Activated CD8-positive, alpha-beta T cell treated with anti-CD3 and anti-CD28 coated beads for 36 hours (primary cell): ENCODE measurements around the gene ELP4. TPM values are rescaled to one million over a fixed set of nuclear protein-coding genes. Genes with fewer than 3 reads are reported as not detected.

ENCODE experiments used
- ATAC-seq: fragments of 200-7000 bp; cut with Tn5 transposase; one replicate; pipeline ENCODE4 v1.10.0; 2021; ENCODE audit warnings: mild to moderate bottlenecking, moderate library complexity
- CTCF ChIA-PET: fragments of 350-600 bp; sonication (Branson Sonifier 250); formaldehyde crosslinking; loops from one replicate; lab custom pipeline; 2021; ENCODE audit warnings: antibody characterized with exemption; lab: Charles Lee
- POLR2A ChIA-PET: fragments of 350-600 bp; sonication (Branson Sonifier 250); formaldehyde crosslinking; loops from one replicate; lab custom pipeline; 2021; ENCODE audit warnings: antibody characterized with exemption; lab: Charles Lee
- DNase-seq: peaks from one replicate; pipeline ENCODE4 v3.0.0-alpha.2; 2020
- H3K27ac Mint-ChIP-seq: one replicate; pipeline ENCODE4 v1.8.0; 2021; ENCODE audit warnings: mild to moderate bottlenecking, mixed read lengths
- H3K27me3 Mint-ChIP-seq: one replicate; pipeline ENCODE4 v1.8.0; 2021; ENCODE audit warnings: mixed read lengths
- H3K36me3 Mint-ChIP-seq: one replicate; pipeline ENCODE4 v1.8.0; 2021; ENCODE audit warnings: low read depth, mixed read lengths
- H3K4me1 Mint-ChIP-seq: one replicate; pipeline ENCODE4 v1.8.0; 2021; ENCODE audit warnings: low read depth, mixed read lengths
- H3K4me3 Mint-ChIP-seq: one replicate; pipeline ENCODE4 v1.8.0; 2021; ENCODE audit warnings: mild to moderate bottlenecking, moderate library complexity, mixed read lengths
- H3K9me3 Mint-ChIP-seq: one replicate; pipeline ENCODE4 v1.8.0; 2021; ENCODE audit warnings: mixed read lengths
- intact Hi-C: fragments of 100-400 bp; cut with micrococcal nuclease; formaldehyde crosslinking; loops from one replicate; pipeline ENCODE4 v1.10.0; 2022
- total RNA-seq, 2 experiments: library from RNA; stranded (reverse); gene quantifications; one replicate each; pipeline ENCODE4 v1.2.3, GENCODE V29; 2021
- TF ChIP-seq, protein P1 (sequence below): fragments of 200-600 bp; IDR thresholded peaks from one replicate; pipeline ENCODE4 v1.8.0; 2022; ENCODE audit warnings: antibody characterized with exemption, mild to moderate bottlenecking

The ELP4 gene
- total RNA-seq, 2 experiments from 2014 or later: 21.1 to 21.6 TPM

DNA sequence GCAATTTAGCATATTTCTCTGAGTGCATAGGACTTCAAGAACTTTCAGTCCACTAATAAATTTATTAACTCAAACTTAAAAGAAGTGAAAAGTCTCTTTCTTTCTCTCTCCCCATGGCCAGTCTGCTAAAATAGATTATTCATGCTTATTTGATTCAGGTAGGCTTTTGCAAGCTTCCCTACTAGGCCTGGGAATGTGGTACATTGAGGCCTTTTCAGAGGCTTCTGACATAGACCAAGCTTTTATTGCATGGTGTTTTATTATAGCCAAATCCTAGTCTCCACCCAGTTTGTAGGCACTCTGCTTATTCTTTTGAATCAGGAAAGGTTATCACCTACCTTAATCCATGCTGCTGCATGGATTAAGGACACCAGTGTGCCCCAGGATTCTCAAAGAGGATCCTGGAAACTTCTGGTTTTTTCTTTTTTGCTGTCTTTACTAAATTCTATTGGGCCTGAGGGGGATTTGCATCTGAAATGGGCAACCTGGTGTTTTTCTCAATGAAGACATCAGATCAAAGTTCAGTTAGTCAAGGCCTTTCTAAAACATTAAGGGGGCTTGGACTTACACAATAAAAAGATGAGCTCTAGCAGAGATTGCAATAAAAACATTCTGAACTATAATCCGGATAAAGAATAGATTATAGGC lies 92.2 kb downstream of the ELP4 start:
- no peak for ATAC-seq

GRCh38 chr11:31606893-31607292 lies 97.3 kb downstream of the ELP4 start:
- no peaks in the 10 kb centered on the region for H3K27me3 Mint-ChIP-seq
- H3K4me3 Mint-ChIP-seq: no peak overlapping the region
- intact Hi-C loops: no loop called here
- ChIA-PET POLR2A (no interaction called here), CTCF (no interaction called here)
- TF ChIP-seq, protein P1, sequence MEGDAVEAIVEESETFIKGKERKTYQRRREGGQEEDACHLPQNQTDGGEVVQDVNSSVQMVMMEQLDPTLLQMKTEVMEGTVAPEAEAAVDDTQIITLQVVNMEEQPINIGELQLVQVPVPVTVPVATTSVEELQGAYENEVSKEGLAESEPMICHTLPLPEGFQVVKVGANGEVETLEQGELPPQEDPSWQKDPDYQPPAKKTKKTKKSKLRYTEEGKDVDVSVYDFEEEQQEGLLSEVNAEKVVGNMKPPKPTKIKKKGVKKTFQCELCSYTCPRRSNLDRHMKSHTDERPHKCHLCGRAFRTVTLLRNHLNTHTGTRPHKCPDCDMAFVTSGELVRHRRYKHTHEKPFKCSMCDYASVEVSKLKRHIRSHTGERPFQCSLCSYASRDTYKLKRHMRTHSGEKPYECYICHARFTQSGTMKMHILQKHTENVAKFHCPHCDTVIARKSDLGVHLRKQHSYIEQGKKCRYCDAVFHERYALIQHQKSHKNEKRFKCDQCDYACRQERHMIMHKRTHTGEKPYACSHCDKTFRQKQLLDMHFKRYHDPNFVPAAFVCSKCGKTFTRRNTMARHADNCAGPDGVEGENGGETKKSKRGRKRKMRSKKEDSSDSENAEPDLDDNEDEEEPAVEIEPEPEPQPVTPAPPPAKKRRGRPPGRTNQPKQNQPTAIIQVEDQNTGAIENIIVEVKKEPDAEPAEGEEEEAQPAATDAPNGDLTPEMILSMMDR: no peak
- DNase-seq (no peak), ATAC-seq (no peak)
- H3K27ac Mint-ChIP-seq: no peak overlapping the region
- H3K4me1 Mint-ChIP-seq: peaks cover 2% of the 10 kb centered on the region
- peaks cover 12% of the 10 kb centered on the region for H3K36me3 Mint-ChIP-seq
- no peaks in the 10 kb centered on the region for H3K9me3 Mint-ChIP-seq

More for the DNA sequence above, 92.2 kb downstream of the ELP4 start:
- TF ChIP-seq, protein P1: no peak
- ChIA-PET POLR2A (no interaction called here), CTCF (no interaction called here)
- H3K36me3 Mint-ChIP-seq: peaks cover 10% of the 10 kb centered on the region
- no peak overlapping the region for H3K4me3 Mint-ChIP-seq
- H3K27ac Mint-ChIP-seq: no peak overlapping the region
- no peaks in the 10 kb centered on the region for H3K27me3 Mint-ChIP-seq
- no peaks in the 10 kb centered on the region for H3K9me3 Mint-ChIP-seq
- intact Hi-C loops: no loop called here
- DNase-seq: no peak
- no peaks in the 10 kb centered on the region for H3K4me1 Mint-ChIP-seq

GRCh38 chr11:31607914-31608313 lies 98.3 kb downstream of the ELP4 start:
- ATAC-seq: no peak
- POLR2A ChIA-PET: no interaction called here
- peaks cover 2% of the 10 kb centered on the region for H3K4me1 Mint-ChIP-seq

GRCh38 chr11:31608995-31609394 lies 99.4 kb downstream of the ELP4 start:
- ChIA-PET CTCF (no interaction called here), POLR2A (no interaction called here)
- peaks cover 12% of the 10 kb centered on the region for H3K36me3 Mint-ChIP-seq
- DNase-seq (no peak), ATAC-seq (no peak)
- H3K4me1 Mint-ChIP-seq: peaks cover 2% of the 10 kb centered on the region
- TF ChIP-seq, protein P1: no peak
- no peaks in the 10 kb centered on the region for H3K9me3 Mint-ChIP-seq
- H3K27me3 Mint-ChIP-seq: no peaks in the 10 kb centered on the region
- intact Hi-C loops: no loop called here
- no peak overlapping the region for H3K27ac Mint-ChIP-seq
- no peak overlapping the region for H3K4me3 Mint-ChIP-seq

More at GRCh38 chr11:31607914-31608313, 98.3 kb downstream of the ELP4 start:
- H3K9me3 Mint-ChIP-seq: no peaks in the 10 kb centered on the region
- CTCF ChIA-PET: no interaction called here
- H3K27ac Mint-ChIP-seq: no peak overlapping the region
- no peak overlapping the region for H3K4me3 Mint-ChIP-seq
- intact Hi-C loops: no loop called here
- H3K27me3 Mint-ChIP-seq: no peaks in the 10 kb centered on the region
- TF ChIP-seq, protein P1: no peak
- H3K36me3 Mint-ChIP-seq: peaks cover 12% of the 10 kb centered on the region
- DNase-seq: no peak

DNA sequence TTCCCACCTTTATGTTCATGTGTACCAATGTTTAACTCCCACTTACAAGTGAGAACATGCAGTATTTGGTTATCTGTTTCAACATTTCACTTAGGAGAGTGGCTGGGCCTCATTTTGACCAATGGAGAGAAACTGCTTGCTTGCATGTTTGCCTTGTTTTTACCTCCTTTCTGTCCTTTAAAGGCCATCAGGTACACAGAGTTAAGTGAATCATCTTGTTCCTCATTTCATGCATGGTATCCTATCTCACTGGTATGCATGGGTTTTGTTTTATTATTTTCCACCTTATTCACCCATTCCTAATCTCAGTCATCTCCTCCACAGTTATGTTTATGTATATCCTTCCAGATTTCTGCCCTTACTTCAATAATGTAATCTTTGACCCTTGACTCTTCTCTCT lies 101.0 kb downstream of the ELP4 start:
- ATAC-seq (no peak), DNase-seq (no peak)
- TF ChIP-seq, protein P1: no peak
- H3K27me3 Mint-ChIP-seq: no peaks in the 10 kb centered on the region
- peaks cover 2% of the 10 kb centered on the region for H3K4me1 Mint-ChIP-seq
- H3K9me3 Mint-ChIP-seq: no peaks in the 10 kb centered on the region
- ChIA-PET CTCF (no interaction called here), POLR2A (no interaction called here)
- peaks cover 12% of the 10 kb centered on the region for H3K36me3 Mint-ChIP-seq
- no peak overlapping the region for H3K27ac Mint-ChIP-seq
- no peak overlapping the region for H3K4me3 Mint-ChIP-seq
- intact Hi-C loops: no loop called here
